Activated naive CD8-positive, alpha-beta T cell treated with anti-CD3 and anti-CD28 coated beads for 36 hours (primary cell): ENCODE results near the gene TMEM158. TPM values are rescaled to one million over a fixed set of nuclear protein-coding genes. Genes with fewer than 3 reads are reported as not detected.

Experiments used
- DNase-seq: peaks from one replicate; pipeline ENCODE4 v3.0.0; 2021
- H3K27ac Mint-ChIP-seq: one replicate; pipeline ENCODE4 v1.8.0; 2022; ENCODE audit warnings: mild to moderate bottlenecking, moderate library complexity, mixed read lengths
- H3K27me3 Mint-ChIP-seq: one replicate; pipeline ENCODE4 v1.8.0; 2022; ENCODE audit warnings: mild to moderate bottlenecking, mixed read lengths
- H3K36me3 Mint-ChIP-seq: one replicate; pipeline ENCODE4 v1.8.0; 2021; ENCODE audit warnings: mild to moderate bottlenecking, mixed read lengths
- H3K4me1 Mint-ChIP-seq: one replicate; pipeline ENCODE4 v1.8.0; 2021; ENCODE audit warnings: mixed read lengths
- H3K4me3 Mint-ChIP-seq: one replicate; pipeline ENCODE4 v1.8.0; 2022; ENCODE audit warnings: mild to moderate bottlenecking, moderate library complexity, mixed read lengths
- H3K9me3 Mint-ChIP-seq: one replicate; pipeline ENCODE4 v1.8.0; 2022; ENCODE audit warnings: mixed read lengths
- total RNA-seq, 2 experiments: library from RNA; stranded (reverse); gene quantifications; one replicate each; pipeline ENCODE4 v1.2.3, GENCODE V29; 2021

TMEM158 gene
- total RNA-seq, 2 experiments from 2014 or later, result 0.12 to 0.20 TPM

- Mint-ChIP-seq H3K27me3 (peaks cover 9% of the 10 kb centered on the region), H3K9me3 (no peaks in the 10 kb centered on the region), H3K4me1 (no peaks in the 10 kb centered on the region), H3K27ac (no peak overlapping the region), H3K4me3 (no peak overlapping the region), H3K36me3 (no peaks in the 10 kb centered on the region)
- no peak for DNase-seq
These were observed 18.3 kb upstream of the TMEM158 start for GRCh38 chr3:45244356-45244755.

GRCh38 chr3:45241206-45241605, 15.1 kb upstream of the TMEM158 start:
- DNase-seq, result no peak
- no peaks in the 10 kb centered on the region for H3K9me3 Mint-ChIP-seq
- H3K4me3 Mint-ChIP-seq, result no peak overlapping the region
- no peaks in the 10 kb centered on the region for H3K4me1 Mint-ChIP-seq
- no peak overlapping the region for H3K27ac Mint-ChIP-seq
- no peaks in the 10 kb centered on the region for H3K36me3 Mint-ChIP-seq
- H3K27me3 Mint-ChIP-seq, result peaks cover 9% of the 10 kb centered on the region

GRCh38 chr3:45240292-45240691, 14.2 kb upstream of the TMEM158 start:
- peaks cover 9% of the 10 kb centered on the region for H3K27me3 Mint-ChIP-seq
- peaks cover 5% of the 10 kb centered on the region for H3K9me3 Mint-ChIP-seq
- H3K27ac Mint-ChIP-seq, result no peak overlapping the region
- H3K4me3 Mint-ChIP-seq, result no peak overlapping the region
- no peak for DNase-seq
- H3K36me3 Mint-ChIP-seq, result no peaks in the 10 kb centered on the region
- H3K4me1 Mint-ChIP-seq, result no peaks in the 10 kb centered on the region

- no peaks in the 10 kb centered on the region for H3K4me1 Mint-ChIP-seq
- no peak overlapping the region for H3K27ac Mint-ChIP-seq
- H3K27me3 Mint-ChIP-seq, result peaks cover 9% of the 10 kb centered on the region
- no peaks in the 10 kb centered on the region for H3K36me3 Mint-ChIP-seq
- peaks cover 5% of the 10 kb centered on the region for H3K9me3 Mint-ChIP-seq
- no peak overlapping the region for H3K4me3 Mint-ChIP-seq
- no peak for DNase-seq
These were observed 13.2 kb upstream of the TMEM158 start for GRCh38 chr3:45239254-45239653.

GRCh38 chr3:45236964-45237363, 10.9 kb upstream of the TMEM158 start:
- Mint-ChIP-seq H3K27ac (no peak overlapping the region), H3K4me3 (no peak overlapping the region), H3K36me3 (no peaks in the 10 kb centered on the region), H3K27me3 (peaks cover 6% of the 10 kb centered on the region), H3K4me1 (no peaks in the 10 kb centered on the region), H3K9me3 (peaks cover 5% of the 10 kb centered on the region)
- DNase-seq, result no peak

GRCh38 chr3:45235409-45235808, 9.3 kb upstream of the TMEM158 start:
- H3K27me3 Mint-ChIP-seq, result peaks cover 10% of the 10 kb centered on the region
- H3K4me3 Mint-ChIP-seq, result no peak overlapping the region
- DNase-seq, result no peak
- no peaks in the 10 kb centered on the region for H3K36me3 Mint-ChIP-seq
- H3K27ac Mint-ChIP-seq, result no peak overlapping the region
- H3K9me3 Mint-ChIP-seq, result peaks cover 5% of the 10 kb centered on the region
- H3K4me1 Mint-ChIP-seq, result no peaks in the 10 kb centered on the region

GRCh38 chr3:45234250-45234649, 8.2 kb upstream of the TMEM158 start:
- peaks cover 5% of the 10 kb centered on the region for H3K9me3 Mint-ChIP-seq
- DNase-seq, result no peak
- peaks cover 13% of the 10 kb centered on the region for H3K27me3 Mint-ChIP-seq
- no peaks in the 10 kb centered on the region for H3K4me1 Mint-ChIP-seq
- H3K4me3 Mint-ChIP-seq, result no peak overlapping the region
- no peaks in the 10 kb centered on the region for H3K36me3 Mint-ChIP-seq
- H3K27ac Mint-ChIP-seq, result no peak overlapping the region

- no peak overlapping the region for H3K4me3 Mint-ChIP-seq
These were observed 6.4 kb upstream of the TMEM158 start for GRCh38 chr3:45232521-45232920.

GRCh38 chr3:45227946-45228345, 1.9 kb upstream of the TMEM158 start:
- Mint-ChIP-seq H3K36me3 (no peaks in the 10 kb centered on the region), H3K27me3 (peaks cover 61% of the 10 kb centered on the region), H3K4me3 (no peak overlapping the region), H3K9me3 (no peaks in the 10 kb centered on the region), H3K27ac (no peak overlapping the region), H3K4me1 (peaks cover 12% of the 10 kb centered on the region)
- DNase-seq, result no peak

More at GRCh38 chr3:45232521-45232920, 6.4 kb upstream of the TMEM158 start:
- H3K36me3 Mint-ChIP-seq, result no peaks in the 10 kb centered on the region
- DNase-seq, result no peak
- H3K4me1 Mint-ChIP-seq, result no peaks in the 10 kb centered on the region
- no peak overlapping the region for H3K27ac Mint-ChIP-seq
- H3K9me3 Mint-ChIP-seq, result peaks cover 5% of the 10 kb centered on the region
- peaks cover 28% of the 10 kb centered on the region for H3K27me3 Mint-ChIP-seq

GRCh38 chr3:45227071-45227820, 1.2 kb upstream of the TMEM158 start:
- no peak for DNase-seq
- no peaks in the 10 kb centered on the region for H3K36me3 Mint-ChIP-seq
- no peak overlapping the region for H3K4me3 Mint-ChIP-seq
- H3K27ac Mint-ChIP-seq, result no peak overlapping the region
- H3K27me3 Mint-ChIP-seq, result peaks cover 68% of the 10 kb centered on the region
- peaks cover 12% of the 10 kb centered on the region for H3K4me1 Mint-ChIP-seq
- H3K9me3 Mint-ChIP-seq, result no peaks in the 10 kb centered on the region

- Mint-ChIP-seq H3K36me3 (no peaks in the 10 kb centered on the region), H3K9me3 (no peaks in the 10 kb centered on the region), H3K4me1 (peaks cover 12% of the 10 kb centered on the region), H3K27ac (no peak overlapping the region), H3K27me3 (peaks cover 80% of the 10 kb centered on the region), H3K4me3 (no peak overlapping the region)
- DNase-seq, result peak; percentile 54
These were observed 452 bp downstream of the TMEM158 start for GRCh38 chr3:45225465-45226205.

GRCh38 chr3:45224824-45225464, 1.1 kb downstream of the TMEM158 start:
- Mint-ChIP-seq H3K27ac (peak overlapping the region; percentile 52), H3K36me3 (no peaks in the 10 kb centered on the region), H3K4me3 (peak overlapping the region; percentile 76), H3K4me1 (peaks cover 12% of the 10 kb centered on the region), H3K27me3 (peaks cover 84% of the 10 kb centered on the region), H3K9me3 (no peaks in the 10 kb centered on the region)
- peak; percentile 26 for DNase-seq

- Mint-ChIP-seq H3K4me1 (peaks cover 12% of the 10 kb centered on the region), H3K27ac (no peak overlapping the region)
These were observed 2.0 kb downstream of the TMEM158 start for GRCh38 chr3:45223889-45224727.

GRCh38 chr3:45219694-45220093, 6.4 kb downstream of the TMEM158 start:
- Mint-ChIP-seq H3K36me3 (no peaks in the 10 kb centered on the region), H3K27ac (no peak overlapping the region), H3K27me3 (peaks cover 59% of the 10 kb centered on the region), H3K4me1 (peaks cover 7% of the 10 kb centered on the region), H3K4me3 (no peak overlapping the region), H3K9me3 (no peaks in the 10 kb centered on the region)
- DNase-seq, result no peak

More at GRCh38 chr3:45223889-45224727, 2.0 kb downstream of the TMEM158 start:
- H3K4me3 Mint-ChIP-seq, result peak overlapping the region; percentile 44
- no peaks in the 10 kb centered on the region for H3K9me3 Mint-ChIP-seq
- no peaks in the 10 kb centered on the region for H3K36me3 Mint-ChIP-seq
- H3K27me3 Mint-ChIP-seq, result peaks cover 81% of the 10 kb centered on the region
- DNase-seq, result no peak
